CD1c-positive myeloid dendritic cell (primary cell): ENCODE data around the gene PTPRD.
A peak's percentile ranks its signal among the peaks of the same experiment; 100 is the strongest.

Source experiments
- DNase-seq: peaks from one replicate; pipeline ENCODE4 v3.0.0-alpha.2; 2016; ENCODE audit errors: extremely low spot score

PTPRD gene

DNA sequence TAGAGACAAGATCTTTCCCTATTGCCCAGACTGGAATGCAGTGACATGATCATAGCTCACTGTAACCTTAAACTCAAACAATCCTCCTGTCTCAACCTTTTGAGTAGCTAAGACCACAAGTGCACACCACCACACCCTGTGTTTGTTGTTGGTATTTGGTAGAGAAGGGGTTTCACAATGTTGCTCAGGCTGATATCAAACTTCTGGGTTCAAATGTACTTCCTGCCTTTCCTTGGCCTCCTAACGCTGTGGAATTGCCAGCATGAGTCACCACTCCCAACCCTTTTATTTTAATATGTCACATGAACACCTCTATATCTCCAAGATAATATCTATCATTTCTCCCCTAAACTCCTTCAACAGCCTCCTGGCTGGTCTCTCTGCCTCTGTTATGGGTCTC, 719.0 kb downstream of the PTPRD start:
- DNase-seq: no peak

DNA sequence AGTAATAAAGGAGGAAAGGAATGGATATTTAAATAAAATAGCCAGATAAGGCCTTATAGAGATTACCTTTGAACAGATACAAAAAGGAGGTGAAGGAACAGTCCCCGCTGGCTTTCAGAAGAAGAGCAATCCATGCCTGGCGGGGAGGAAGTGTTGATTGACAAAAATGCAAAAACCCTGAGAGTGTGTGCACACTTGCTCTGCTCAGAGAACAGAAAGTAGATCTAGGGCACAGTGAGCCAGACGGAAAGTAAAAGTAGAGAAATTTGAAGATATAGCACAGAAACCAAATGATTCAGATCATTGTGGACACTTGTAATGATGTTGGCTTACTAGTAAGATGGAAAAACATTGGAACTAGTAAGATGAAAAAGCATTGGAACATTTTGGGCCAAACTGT, 720.6 kb downstream of the PTPRD start:
- DNase-seq: no peak

DNA sequence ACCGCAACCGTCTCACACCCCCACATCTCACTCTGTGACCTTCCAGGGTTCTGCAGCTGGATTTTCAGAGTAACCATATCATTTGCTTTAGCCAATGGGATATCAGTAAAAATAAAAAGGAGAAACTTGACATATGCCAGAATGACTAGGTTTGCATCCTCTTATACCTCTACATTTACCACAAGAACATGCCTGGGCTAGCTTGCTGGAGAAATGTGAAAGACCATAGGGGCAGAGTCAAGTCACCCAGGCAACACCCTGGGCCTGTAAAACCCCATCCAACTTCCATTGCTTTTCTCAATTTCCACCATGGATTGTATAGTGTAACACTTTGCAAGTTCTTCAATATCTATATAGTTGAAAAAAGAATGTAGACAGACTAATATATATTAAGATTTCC, 731.1 kb downstream of the PTPRD start:
- DNase-seq: no peak

DNA sequence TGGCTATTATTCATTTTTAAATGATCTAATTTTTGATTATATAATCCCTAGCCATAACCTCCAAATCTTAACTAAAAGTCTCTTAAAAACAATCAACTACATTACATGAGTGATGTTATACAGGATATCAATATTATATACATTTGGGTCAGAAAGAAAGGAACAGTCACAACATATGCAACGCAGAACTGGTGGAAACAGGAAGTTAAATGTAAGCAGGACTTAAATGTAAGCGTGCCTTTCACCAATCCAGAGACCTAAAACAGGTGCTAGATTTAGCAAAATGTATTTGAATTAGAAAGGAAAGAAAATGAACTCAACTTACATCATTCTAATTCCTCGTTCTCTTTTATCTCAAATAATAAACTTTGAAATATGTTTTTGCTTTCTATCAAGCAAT, 738.5 kb downstream of the PTPRD start:
- DNase-seq: no peak

DNA sequence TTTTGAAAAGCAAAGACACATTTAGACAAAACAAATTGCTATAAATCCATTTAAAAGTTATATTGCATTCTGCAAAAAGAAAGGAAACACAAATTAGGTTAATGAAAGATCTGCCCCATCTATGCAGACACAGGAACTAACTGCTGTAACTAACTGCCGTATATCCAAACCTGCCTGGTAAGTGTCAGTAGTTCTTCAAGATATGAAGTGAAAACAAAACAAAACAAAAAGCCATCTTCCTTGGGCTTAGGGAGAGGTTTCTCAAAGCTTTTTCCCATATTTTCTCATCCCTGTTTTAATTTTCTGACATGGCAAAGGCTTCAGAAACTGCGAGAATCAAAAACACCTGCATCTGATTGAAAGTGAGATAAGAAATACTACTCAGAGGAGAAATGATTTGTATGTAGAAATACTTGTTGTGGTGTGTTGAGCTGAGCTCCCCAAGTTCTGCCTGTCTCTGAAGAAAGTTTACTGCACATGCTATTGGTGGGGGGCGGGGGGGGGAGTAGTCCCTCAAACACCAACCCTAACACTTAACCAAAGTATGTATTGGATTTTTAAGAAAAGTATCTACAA, 750.5 kb downstream of the PTPRD start:
- DNase-seq: no peak

DNA sequence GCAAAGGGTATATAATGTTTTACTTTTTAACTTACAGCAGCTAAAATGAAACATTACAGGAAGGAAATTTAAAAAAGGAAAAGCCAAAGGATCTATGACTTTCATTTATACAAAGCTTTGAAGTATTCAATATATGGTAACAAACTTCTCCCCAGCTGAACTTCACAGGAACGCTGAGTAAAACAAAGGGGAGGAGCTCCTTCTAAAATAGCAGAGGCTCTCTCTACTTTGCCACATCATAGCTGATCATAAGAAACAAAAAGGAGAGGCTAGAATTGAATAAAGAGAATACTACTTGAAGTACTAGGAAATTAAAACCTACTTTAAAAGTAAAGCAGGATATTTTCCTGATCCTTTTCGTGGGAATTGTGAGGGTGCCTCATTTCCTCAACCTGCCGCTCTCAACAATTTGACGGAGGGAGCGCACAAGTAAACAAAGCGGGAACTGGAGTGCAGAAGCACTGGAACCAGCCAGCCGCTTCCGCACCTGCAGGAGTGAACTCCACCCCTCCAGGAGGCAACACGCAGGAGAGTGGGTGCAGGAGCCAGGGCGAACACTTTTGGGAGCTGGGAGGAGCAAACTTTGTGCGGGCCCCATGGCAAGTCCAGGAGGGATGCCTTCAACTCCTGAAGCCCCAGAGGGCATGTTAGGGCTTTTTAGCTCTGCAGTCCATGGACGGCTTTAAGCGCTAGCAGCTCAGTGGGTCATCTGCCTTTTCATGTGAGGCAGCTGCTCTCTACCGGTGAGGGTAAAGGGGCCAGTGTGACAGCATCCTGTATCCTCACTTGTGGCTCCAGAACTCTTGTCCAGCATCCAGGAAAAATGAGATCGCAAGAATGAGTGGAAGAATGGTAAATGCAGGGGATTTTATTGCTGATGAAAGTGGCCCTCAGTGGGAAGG, 757.4 kb downstream of the PTPRD start:
- DNase-seq: no peak

DNA sequence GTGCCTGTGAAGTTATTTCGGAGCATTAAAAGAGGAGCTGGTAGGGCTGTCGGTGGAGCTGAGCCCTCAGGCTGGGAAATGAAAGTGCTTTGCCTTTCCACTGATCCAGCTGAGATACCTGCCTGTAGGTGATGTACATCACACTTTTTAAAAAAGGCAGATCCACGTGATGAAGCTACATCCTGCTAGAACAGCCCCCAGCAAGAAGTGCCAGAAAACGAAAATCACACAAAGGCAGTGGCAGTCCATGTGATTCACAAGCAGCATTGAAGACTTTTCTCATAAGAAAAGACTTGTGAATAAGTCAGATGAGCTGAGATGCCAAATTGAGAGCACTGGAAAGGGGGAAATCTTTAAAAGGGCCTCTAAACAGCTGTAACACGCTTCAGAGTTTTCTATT, 765.1 kb downstream of the PTPRD start:
- DNase-seq: no peak

DNA sequence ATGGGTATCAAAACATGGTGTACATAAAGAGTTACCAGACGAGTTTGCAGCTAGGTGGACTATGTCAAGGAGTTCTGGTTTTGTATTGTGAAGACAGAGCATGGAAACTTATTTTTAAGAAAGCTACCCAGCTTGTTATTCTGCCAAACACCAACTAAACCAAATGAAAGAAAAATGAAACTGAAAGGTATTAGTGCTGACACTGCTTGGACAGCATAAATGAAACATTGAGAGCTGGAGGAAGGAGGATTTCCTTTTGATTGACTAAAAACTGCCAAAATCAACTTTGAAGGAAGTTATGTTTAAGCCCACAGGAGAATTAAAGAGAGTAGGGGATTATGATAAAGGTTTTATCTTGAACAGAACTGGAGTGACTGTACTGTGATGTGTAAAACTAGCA, 766.2 kb downstream of the PTPRD start:
- DNase-seq: no peak

DNA sequence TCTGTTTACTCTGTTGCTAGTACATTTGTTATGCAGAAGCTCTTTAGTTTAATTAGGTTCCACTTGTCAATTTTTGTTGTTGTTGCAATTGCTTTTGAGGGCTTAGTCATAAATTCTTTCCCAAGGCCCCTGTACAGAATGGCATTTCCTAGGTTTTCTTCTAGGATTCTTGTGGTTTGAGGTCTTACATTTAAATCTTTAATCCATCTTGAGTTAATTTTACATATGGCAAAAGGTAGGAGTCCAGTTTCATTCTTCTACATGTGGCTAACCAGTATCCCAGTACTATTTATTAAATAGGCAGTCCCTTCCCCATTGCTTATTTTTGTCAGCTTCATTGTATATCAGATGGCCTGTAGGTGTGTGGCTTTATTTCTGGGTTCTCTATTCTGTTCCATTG, 792.4 kb downstream of the PTPRD start:
- no peak for DNase-seq

DNA sequence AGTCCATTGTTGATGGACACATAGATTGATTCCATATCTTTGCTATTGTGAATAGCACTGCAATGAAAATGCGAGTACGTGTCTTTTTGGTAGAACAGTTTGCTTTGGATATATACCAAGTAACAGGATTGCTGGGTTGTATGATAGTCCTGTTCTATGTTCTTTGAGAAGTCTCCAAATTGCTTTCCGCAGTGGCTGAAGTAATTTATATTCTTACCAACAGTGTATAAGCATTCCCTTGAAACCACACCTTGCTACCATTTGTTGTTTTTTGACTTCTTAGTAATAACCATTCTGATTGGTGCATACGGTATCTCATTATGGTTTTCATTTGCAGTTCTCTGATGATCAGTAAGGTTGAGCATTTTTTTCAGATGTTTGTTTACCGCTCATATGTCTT, 792.9 kb downstream of the PTPRD start:
- no peak for DNase-seq

DNA sequence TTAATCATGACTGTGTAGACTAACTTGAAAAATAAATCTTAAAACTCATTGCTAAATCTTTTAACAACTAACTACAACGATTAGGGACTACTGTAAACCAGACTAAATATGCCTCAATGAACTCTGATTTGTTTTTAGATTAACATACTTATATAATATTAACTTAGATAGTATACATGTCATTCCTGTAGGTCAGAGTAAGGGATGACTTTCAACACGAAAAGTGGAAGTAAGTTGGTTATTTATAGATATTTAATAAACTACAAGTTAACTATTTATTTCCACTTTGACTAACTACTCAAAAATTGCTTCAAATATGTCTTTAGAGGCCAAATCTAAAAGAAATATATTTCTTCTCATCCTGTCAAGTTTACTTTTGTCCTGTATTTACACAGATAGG, 795.6 kb downstream of the PTPRD start:
- DNase-seq: no peak

DNA sequence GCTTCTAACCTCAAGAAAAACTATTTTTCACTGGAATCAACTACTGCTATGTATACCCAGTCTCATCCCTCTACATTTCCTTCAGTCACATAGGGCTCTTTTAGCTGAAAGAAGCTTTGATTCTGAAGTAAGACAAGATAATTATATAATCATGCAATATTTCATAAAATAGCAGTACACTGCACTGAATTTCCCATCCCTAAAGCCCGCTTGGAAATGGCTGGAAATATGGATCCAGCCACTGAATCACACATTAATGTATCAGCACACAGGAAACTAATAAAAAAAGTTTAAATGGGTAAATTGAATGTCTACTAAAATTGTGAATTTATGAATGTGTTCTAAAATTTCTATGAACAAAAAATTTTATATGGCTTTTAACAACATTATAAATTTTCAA, 808.7 kb downstream of the PTPRD start:
- DNase-seq: no peak

DNA sequence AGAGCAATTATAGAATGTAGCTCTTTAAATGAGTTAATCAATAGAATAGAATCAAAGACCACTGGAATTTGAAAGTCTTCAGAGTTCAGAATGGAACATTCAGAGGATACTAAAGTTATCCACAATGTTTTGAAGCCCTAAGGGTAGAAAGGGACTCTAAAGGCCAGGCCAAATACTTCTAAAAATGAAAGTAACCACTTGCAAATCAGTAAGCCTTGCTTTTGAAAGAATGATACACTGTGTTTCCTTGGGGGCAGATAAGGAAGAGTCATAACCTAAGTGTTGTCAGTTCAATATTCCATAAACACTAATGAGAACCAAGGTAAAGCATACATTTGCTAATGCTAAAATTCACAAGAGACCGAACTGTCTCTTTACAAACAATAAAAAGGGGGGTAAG, 813.5 kb downstream of the PTPRD start:
- DNase-seq: no peak

DNA sequence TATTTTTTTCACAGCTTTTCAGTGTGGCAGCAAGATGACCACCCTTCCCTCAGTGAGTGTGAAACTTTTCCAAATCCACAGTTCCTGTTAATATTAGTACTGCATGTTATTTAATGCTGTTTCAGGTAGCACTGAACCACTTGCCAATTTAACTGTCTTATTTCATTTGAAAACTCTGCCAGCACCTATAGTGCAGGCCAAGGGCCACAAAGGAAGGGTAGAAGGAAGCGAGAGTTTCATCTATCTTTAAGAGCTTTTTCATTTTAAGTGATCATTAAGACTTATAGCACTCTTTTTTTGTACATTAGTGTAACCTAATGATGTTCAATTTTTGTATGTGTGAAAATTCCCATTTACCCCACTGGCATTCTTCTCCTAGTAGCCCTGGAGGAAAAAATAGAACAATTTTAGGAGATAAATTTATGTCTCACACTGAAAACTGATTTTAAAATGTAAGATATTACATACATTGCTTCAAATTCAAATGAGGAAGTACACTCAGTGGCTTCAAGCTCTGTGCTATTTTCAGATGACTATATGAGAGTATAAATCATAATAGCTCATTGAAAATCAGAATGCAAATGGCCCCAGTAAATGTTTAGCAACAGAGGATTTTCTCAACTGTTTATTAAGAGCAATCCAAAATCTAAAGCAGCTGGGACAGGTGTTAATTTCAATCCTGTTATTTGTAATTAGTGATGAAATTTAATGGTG, 820.5 kb downstream of the PTPRD start:
- no peak for DNase-seq

DNA sequence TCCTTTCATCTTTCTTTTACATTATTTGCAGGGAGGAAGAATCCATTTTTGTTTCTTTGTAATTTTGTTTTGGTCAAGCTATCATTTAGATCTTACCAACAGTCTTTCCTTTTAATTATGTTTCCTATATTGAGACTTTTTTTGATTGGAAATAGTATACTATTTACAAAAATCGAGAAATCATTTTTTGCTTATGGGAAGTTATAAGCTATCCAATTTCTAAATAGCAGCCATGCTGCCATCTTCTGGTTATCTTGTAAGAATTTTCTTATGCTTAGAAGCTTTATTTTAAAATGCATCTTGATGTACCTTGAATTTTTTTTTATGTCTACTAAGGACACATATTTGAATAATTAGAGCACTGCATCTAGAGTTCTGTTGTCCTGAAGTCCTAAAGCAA, 821.2 kb downstream of the PTPRD start:
- DNase-seq: no peak

DNA sequence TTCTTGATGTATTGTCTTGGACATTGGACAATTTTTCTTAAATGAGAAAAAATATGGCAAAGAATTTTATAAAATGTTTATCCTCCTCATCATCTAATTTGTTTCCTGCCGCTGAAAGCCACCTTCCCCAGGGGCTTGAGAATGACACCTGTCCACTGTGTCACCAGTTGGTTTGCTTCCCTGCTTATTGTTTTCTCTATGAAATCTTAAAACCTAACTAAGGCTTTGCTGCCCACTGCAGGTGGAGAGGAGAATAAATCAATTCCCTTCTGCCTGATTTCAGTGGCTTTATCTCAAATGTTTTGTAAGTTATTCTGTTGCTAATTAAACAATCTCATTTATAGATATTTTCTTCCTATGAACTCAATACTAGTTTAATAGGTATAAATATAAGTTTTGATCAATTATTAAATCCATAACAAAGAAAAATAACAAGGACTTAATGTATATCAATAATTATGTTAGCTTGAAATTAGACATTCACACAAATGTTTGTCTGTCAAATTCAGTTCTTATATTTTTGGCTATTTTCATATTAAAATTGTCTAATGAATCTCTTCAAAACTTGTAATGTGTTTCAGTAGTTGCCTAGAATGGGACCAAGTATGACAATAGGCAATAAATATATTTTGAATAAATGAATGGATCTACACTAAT, 822.5 kb downstream of the PTPRD start:
- peak; percentile 8 for DNase-seq

DNA sequence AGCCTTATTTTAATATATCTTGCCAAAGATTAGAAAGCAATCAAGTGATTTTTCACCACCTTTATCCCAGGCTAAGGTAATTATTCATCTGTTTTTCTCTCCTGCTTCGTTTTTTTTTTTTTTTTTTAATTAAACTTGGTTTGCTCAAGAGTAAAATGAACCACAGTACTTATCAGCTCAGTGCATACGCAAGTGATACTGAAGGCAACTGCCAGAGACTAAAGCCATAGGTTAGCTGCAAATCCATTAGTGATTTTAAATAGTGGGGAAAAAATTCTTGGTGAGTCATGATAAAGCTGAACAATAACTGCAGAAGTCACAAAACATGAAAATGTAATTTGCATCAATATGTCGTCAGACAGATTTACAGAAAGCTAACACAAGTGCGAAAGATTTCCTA, 829.1 kb downstream of the PTPRD start:
- DNase-seq: no peak

DNA sequence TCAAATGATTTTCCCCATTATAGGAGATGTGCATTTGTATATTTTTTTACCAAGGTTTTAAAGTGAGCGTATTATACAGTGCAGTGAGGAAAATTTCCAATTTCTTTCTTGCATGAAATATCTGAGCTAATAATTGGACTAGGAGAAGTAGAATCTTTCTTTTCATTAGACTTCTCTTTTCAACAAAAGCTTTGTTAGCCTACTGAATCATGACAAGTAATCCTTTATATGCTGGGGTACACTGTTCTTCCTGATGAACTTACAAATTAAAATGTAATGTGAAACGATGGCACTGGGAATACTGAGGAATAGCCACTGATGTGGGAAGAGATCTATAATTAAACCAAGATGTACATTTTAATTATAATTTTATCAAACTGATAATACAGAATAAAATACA, 829.6 kb downstream of the PTPRD start:
- no peak for DNase-seq

DNA sequence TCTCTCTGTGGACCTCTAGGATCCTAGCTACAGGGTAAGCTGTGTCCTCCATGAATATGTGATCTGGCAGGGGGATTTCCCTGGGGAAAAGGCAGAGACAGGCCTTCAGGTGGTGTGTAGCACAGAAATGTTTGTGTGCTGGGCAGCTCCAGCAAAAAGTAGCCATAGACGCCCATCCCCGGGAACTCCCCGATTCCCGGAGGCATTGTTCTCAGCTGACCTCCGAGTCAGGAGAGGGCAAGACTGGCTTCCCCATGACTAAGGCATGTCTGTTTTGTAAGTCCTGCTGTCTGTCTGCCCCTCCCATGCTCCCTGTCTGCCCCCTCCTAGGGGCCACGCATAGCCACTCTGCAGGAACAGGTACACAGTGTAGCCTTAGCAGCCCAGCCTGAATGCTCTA, 834.5 kb downstream of the PTPRD start:
- DNase-seq: no peak

DNA sequence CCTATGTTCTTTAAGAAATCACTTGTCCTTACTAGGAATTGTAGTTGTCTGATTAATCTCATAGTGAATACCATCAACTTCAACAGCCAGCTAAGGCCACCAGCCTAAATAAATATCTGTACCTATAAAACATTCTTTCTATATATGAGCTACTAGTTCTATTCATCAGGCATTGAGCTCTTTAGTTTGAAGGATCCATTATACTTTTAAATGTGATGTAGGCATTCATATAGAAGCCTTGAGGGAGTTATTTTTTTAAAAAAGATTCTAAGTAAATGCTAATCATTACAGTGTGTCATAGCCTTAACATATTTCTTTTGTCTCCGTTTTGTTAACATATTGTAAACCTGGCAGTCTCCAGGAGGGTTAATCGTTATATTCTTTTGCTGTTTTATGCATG, 838.3 kb downstream of the PTPRD start:
- no peak for DNase-seq

DNA sequence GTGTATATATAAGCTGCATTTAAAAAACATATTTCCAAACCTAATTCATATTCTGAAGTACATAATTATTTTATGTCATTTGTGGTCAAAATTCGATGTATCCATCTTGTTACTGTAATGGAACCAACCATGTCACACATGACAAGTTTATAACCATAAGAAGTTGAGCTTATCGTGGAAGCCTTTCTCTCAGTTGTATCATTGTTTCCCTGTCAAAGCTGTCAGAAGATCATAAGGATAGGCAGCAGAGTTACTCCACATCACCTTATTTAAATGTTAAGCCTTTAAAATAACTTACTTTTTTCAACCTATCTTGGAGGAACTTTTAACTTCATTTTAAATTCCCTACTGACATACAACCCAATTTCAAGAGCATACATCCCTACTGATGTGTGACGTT, 841.5 kb downstream of the PTPRD start:
- DNase-seq: no peak

DNA sequence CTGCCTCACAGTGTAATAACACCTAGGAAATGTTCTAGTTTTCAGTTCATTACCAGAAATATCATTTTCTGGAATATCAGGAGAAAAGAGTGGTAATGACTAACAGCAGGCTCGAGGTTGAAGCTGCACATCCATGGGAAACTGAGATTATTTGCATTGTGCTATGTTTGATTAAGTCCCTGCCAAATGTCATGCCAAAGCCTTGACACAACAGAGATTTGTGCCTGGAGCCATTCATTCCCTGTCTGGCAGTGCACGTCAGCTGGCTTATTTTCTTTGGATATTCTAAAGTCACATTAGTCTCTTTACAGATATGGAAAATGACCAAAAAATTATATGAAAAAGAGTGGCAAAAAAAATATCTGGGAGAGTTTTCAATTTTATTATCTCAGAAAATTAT, 848.0 kb downstream of the PTPRD start:
- DNase-seq: no peak

DNA sequence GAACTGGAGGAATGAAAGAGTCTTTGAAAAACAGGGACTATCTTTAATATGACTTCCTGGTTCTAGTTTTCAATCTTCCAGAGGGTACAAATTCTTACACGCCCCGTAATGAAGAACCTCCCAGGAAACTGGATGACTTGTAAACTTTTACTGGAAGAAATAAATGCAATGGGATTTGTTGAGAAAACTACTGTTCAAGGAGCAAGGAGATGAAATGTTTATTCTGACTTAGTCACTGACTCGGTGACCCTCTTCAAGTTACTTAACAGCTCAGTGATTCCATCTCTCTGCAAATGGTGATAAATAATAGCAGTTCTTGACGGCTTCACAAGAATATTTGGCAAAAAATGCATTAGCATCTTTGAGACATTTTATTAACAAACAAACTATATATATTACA, 858.6 kb downstream of the PTPRD start:
- DNase-seq: no peak
